K562 (cell line): ENCODE measurements around the gene ERFL. TPM values are rescaled to one million over a fixed set of nuclear protein-coding genes. Genes with fewer than 3 reads are reported as not detected.
A peak's percentile ranks its signal among the peaks of the same experiment; 100 is the strongest.

ENCODE experiments used
- ATAC-seq: fragments of 200-7000 bp; cut with Tn5 transposase; 3 replicates; pipeline ENCODE4 v1.9.1; 2020; ENCODE audit warnings: moderate library complexity
- BruUV-seq: library from RNA; stranded (reverse); fragments of 400-500 nt; replicated peaks from 2 replicates; lab custom pipeline; 2021; lab: Mats Ljungman, UMichigan
- CTCF ChIA-PET: fragments of 300-600 bp; formaldehyde crosslinking; extraction: SDS; loops from one replicate; lab custom pipeline; 2021; ENCODE audit warnings: low intra/inter-chr PET ratio; lab: Yijun Ruan, JAX
- POLR2A ChIA-PET: fragments of 300-600, 350-650 bp; sonication (Branson Sonifier 250); formaldehyde crosslinking; extraction: SDS; loops from one replicate; lab custom pipeline; 2021; ENCODE audit warnings: antibody characterized with exemption, inconsistent platforms; lab: Yijun Ruan, JAX
- DNase-seq, 4 experiments: peaks; one replicate each; pipeline versions ENCODE4 v3.0.0 to v3.0.0-alpha.2; 2011 to 2018; ENCODE audit warnings: low spot score in 3 of 4, mixed read lengths in 3 of 4; ENCODE audit errors: extremely low read depth in 1 of 4
- FAIRE-seq: peaks from 2 replicates; lab custom pipeline; 2011; peaks lifted over from hg19 to GRCh38; lab: Jason Lieb, UNC
- H2AFZ ChIP-seq: 2 replicates; pipeline ENCODE4 v1.6.0; 2011; ENCODE audit warnings: low read depth, low read length, control low read depth, inconsistent platforms
- H3K27ac ChIP-seq: fragments of 200-600 bp; 3 replicates; pipeline ENCODE4 v1.8.0; 2011; ENCODE audit warnings: low read depth, mild to moderate bottlenecking, control low read depth, inconsistent platforms, low read length, moderate library complexity, mixed read lengths; ENCODE audit errors: extremely low read depth
- H3K27me3 ChIP-seq, 2 experiments: fragments of 300-600 bp in 1 of 2; 2 replicates in 1 of 2; 3 replicates in 1 of 2; pipeline versions ENCODE4 v1.6.0 to v1.8.0; 2011; ENCODE audit warnings: inconsistent platforms in 2 of 2, low read length in 2 of 2, mild to moderate bottlenecking in 1 of 2, mixed read lengths in 1 of 2, moderate library complexity in 1 of 2; ENCODE audit not compliant: control insufficient read depth in 2 of 2, insufficient read depth in 2 of 2
- H3K36me3 ChIP-seq: fragments of 300-600 bp; 3 replicates; pipeline ENCODE4 v1.8.0; 2011; ENCODE audit warnings: mild to moderate bottlenecking, low read length, inconsistent platforms; ENCODE audit not compliant: control insufficient read depth, insufficient read depth
- H3K4me1 ChIP-seq, 2 experiments: fragments of 200-600 bp in 1 of 2; replicated peaks in 1 of 2; 2 replicates in 1 of 2; 3 replicates in 1 of 2; pipeline versions ENCODE4 v1.5.1 to v1.8.0; 2011; ENCODE audit warnings: inconsistent platforms in 2 of 2, low read length in 2 of 2, mild to moderate bottlenecking in 1 of 2, mixed read lengths in 1 of 2, moderate library complexity in 1 of 2; ENCODE audit not compliant: control insufficient read depth in 2 of 2, insufficient read depth in 2 of 2
- H3K4me2 ChIP-seq: 2 replicates; pipeline ENCODE4 v1.6.1; 2011; ENCODE audit warnings: low read length, control low read depth, inconsistent platforms, mixed read lengths; ENCODE audit not compliant: insufficient read depth
- H3K4me3 ChIP-seq: fragments of 200-600 bp; sonication (generic), shearing (Covaris generic); 2 replicates; pipeline ENCODE4 v1.5.1; 2016; ENCODE audit warnings: control low read depth, inconsistent platforms
- H3K79me2 ChIP-seq: fragments of 200-600 bp; 3 replicates; pipeline ENCODE4 v1.8.0; 2011; ENCODE audit warnings: low read length, inconsistent platforms; ENCODE audit not compliant: control insufficient read depth, insufficient read depth
- H3K9ac ChIP-seq, 2 experiments: 2 replicates each; pipeline versions ENCODE4 v1.6.0 to v1.6.1; 2011; ENCODE audit warnings: low read depth in 2 of 2, low read length in 2 of 2, control low read depth in 1 of 2, inconsistent platforms in 1 of 2, mild to moderate bottlenecking in 1 of 2, mixed read lengths in 1 of 2; ENCODE audit not compliant: insufficient read depth in 1 of 2
- H3K9me1 ChIP-seq: one replicate; pipeline ENCODE4 v1.6.0; 2011; ENCODE audit warnings: inconsistent platforms, mild to moderate bottlenecking, low read length, moderate library complexity; ENCODE audit not compliant: control insufficient read depth, insufficient read depth
- H3K9me3 ChIP-seq: replicated peaks from 2 replicates; pipeline ENCODE4 v1.5.1; 2011; ENCODE audit warnings: low read depth, low read length, inconsistent platforms; ENCODE audit not compliant: control insufficient read depth, insufficient read depth
- H4K20me1 ChIP-seq: replicated peaks from 2 replicates; pipeline ENCODE4 v1.6.1; 2011; ENCODE audit warnings: low read length, inconsistent platforms, mixed read lengths; ENCODE audit not compliant: control insufficient read depth, insufficient read depth
- BCOR ChIP-seq: fragments of 450-650 bp; IDR thresholded peaks from 2 replicates; pipeline ENCODE4 v1.6.1; 2016
- CHD4 ChIP-seq: fragments of 200-600 bp; sonication (generic); IDR thresholded peaks from 3 replicates; pipeline ENCODE4 v1.6.1; 2012; ENCODE audit warnings: low read depth, mild to moderate bottlenecking, mixed read lengths, low read length, inconsistent platforms; ENCODE audit not compliant: insufficient read depth, insufficient replicate concordance, poor library complexity, severe bottlenecking
- ERF ChIP-seq: fragments of 450-650 bp; formaldehyde crosslinking; IDR thresholded peaks from 2 replicates; pipeline ENCODE4 v1.4.0; 2020; ENCODE audit warnings: mild to moderate bottlenecking, mixed read lengths
- ETV6 ChIP-seq, 3 experiments: fragments of 150-350 bp in 1 of 3; sonication (generic) in 1 of 3; formaldehyde crosslinking in 1 of 3; IDR thresholded peaks; 2 replicates each; pipeline versions ENCODE4 v1.6.1 to v1.8.0; 2014 to 2022; ENCODE audit warnings: borderline replicate concordance in 2 of 3, low read depth in 2 of 3, antibody characterized with exemption in 1 of 3, low read length in 1 of 3, mild to moderate bottlenecking in 1 of 3, missing genetic modification reagents in 1 of 3
- NFXL1 ChIP-seq: fragments of 450-650 bp; formaldehyde crosslinking; IDR thresholded peaks from 2 replicates; pipeline ENCODE4 v1.4.0; 2021; ENCODE audit warnings: mild to moderate bottlenecking
- NUFIP1 ChIP-seq: fragments of 450-650 bp; IDR thresholded peaks from 2 replicates; pipeline ENCODE4 v1.6.1; 2018; ENCODE audit not compliant: partially characterized antibody
- TEAD4 ChIP-seq, 2 experiments: sonication (generic) in 1 of 2; formaldehyde crosslinking in 1 of 2; IDR thresholded peaks; 2 replicates each; pipeline versions ENCODE4 v1.6.1 to v1.8.0; 2012 to 2022; ENCODE audit warnings: borderline replicate concordance in 1 of 2, inconsistent platforms in 1 of 2, low read length in 1 of 2, mild to moderate bottlenecking in 1 of 2, missing genetic modification reagents in 1 of 2
- USF1 ChIP-seq: sonication (generic); formaldehyde crosslinking; IDR thresholded peaks from 2 replicates; pipeline ENCODE4 v1.9.0; 2022; ENCODE audit warnings: mild to moderate bottlenecking, missing genetic modification reagents
- XRCC5 ChIP-seq: fragments of 200-400 bp; formaldehyde crosslinking; IDR thresholded peaks from 2 replicates; pipeline ENCODE4 v1.6.1; 2017; ENCODE audit warnings: low read depth, mild to moderate bottlenecking, low read length
- ZBTB26 ChIP-seq: fragments of 450-650 bp; formaldehyde crosslinking; IDR thresholded peaks from 2 replicates; pipeline ENCODE4 v1.4.0; 2022; ENCODE audit warnings: missing genetic modification characterization
- ZNF274 ChIP-seq: IDR thresholded peaks from 2 replicates; pipeline ENCODE4 v1.6.1; 2011; ENCODE audit warnings: low read depth, mild to moderate bottlenecking, low read length, moderate library complexity, borderline replicate concordance
- WGBS: fragments of 100-300 bp; shearing (Covaris generic); methylation state at CpG from one replicate; pipeline ENCODE4 v1.1.6; 2016; ENCODE audit warnings: low coverage, mixed read lengths; ENCODE audit not compliant: insufficient coverage; ENCODE audit errors: missing lambda C conversion rate; 5-methylcytosine and 5-hydroxymethylcytosine counted together
- in situ Hi-C: fragments of 300-500 bp; cut with MboI; formaldehyde crosslinking; loops from 4 replicates; pipeline ENCODE4 v1.15.0; 2018; ENCODE audit warnings: inconsistent platforms, mixed read lengths
- intact Hi-C: fragments of 100-400 bp; cut with micrococcal nuclease; formaldehyde crosslinking; loops from 2 replicates; pipeline ENCODE4 v1.14.2; 2022
- polyA plus RNA-seq, 8 experiments: library from polyadenylated mRNA; depleted of rRNA in 4 of 8; stranded (reverse) in 5 of 8; unstranded in 3 of 8; fragments of >200 nt; fragmentation: Nextera tagmentation in 2 of 8; fragmentation: Illumina TruSeq in 1 of 8; extraction: Ambion mirVana in 2 of 8; extraction: Trizol in 1 of 8; gene quantifications; 2 replicates each; pipeline versions ENCODE4 v1.2.1 to v1.2.3, GENCODE V29; 2011 to 2014; ENCODE audit warnings: inconsistent platforms in 1 of 8, missing spikeins in 1 of 8
- total RNA-seq, 7 experiments: library from RNA; depleted of rRNA in 6 of 7; stranded (reverse); fragments of >200 nt in 6 of 7; fragmentation: Illumina TruSeq in 2 of 7; extraction: Trizol in 2 of 7; gene quantifications; 2 replicates each; pipeline versions ENCODE4 v1.2.1 to v1.2.3, GENCODE V29; 2011 to 2021; ENCODE audit warnings: low replicate concordance in 1 of 7
- TF ChIP-seq, protein P1 (sequence below), 2 experiments: IDR thresholded peaks; 2 replicates each; pipeline ENCODE4 v1.6.1; 2011; ENCODE audit warnings: borderline replicate concordance in 1 of 2, control low read depth in 1 of 2, low read depth in 1 of 2, low read length in 1 of 2, mild to moderate bottlenecking in 1 of 2, mixed read lengths in 1 of 2, moderate library complexity in 1 of 2; ENCODE audit not compliant: insufficient read depth in 1 of 2, insufficient read length in 1 of 2, poor library complexity in 1 of 2, severe bottlenecking in 1 of 2; ENCODE audit errors: extremely low read depth in 1 of 2

The ERFL gene
- total and polyA plus RNA-seq, 9 of the 15 experiments (the other 6 are each of a cell fraction or from before 2014, with no cell fraction given): 0.07 to 0.75 (median 0.32) TPM; not detected in 4

- TF ChIP-seq XRCC5: no peak
- no peak for TF ChIP-seq ZBTB26
- TF ChIP-seq ERF (CRISPR knock-in tag): no peak
Measured at GRCh38 chr19:41925208-41926003, 2.8 kb downstream of the ERFL start (continued).

DNA sequence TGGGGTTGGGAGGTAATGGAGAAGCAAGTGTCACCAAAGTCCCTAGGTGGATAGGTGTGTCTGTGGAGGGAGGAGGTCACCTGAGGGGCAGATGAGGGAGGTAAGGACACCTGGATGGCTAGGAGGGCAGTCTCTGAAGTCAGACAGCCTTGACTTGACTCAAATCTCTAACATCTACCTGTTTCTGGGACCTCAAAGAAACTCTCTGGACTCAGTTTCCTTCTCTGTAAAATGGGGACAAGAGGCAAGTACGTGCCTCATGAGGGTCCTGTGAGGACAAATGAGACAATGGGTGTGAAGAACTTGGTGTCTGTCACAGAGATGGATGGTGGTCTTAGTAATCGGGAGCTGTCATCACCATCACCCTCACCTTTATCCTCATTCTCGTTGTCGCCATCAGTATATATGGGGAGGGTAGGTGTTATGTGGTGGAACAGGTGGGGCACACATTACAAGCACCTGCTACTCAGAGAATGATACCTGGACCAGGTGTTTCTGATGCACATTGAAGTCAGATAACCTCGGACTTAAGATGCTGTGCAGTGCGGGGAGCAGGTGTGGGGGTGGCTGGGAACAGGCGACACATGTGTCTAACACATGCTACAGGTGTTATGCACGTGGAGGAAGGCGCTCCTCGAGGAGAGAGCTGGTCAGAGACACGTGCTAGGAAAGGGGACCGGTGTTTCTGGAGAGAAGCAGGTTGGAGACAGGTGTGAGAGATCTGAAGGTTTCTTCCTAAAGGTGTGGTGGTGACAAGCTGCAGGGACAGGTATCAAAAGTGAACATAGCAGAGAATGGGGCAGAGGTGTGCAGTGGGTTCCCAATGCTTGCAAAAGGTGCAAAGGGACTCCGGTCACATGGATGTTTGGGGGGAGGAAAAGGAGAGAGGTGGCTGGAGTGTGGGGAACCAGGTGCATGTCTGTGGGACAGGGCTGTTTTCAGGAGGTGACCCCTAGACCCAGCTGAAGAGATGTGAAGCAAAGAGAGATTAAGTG is 3.8 kb downstream of the ERFL start:
- Histone ChIP-seq H3K4me3 (no peak overlapping the region), H3K4me1 (peaks cover 13 to 44% of the 10 kb centered on the region in 2 experiments), H4K20me1 (no peaks in the 10 kb centered on the region), H3K79me2 (peaks cover 5% of the 10 kb centered on the region; the same call in 1 of the 3 replicates), H3K9me1 (no peaks in the 10 kb centered on the region), H3K9me3 (no peaks in the 10 kb centered on the region; the same call in 1 of the 2 replicates), H3K36me3 (no peaks in the 10 kb centered on the region), H3K4me2 (no peak overlapping the region), H3K27me3 (peaks cover 0 to 4% of the 10 kb centered on the region in 2 experiments; a peak in 3 of 5 replicates), H2AFZ (no peak overlapping the region), H3K9ac (no peak overlapping the region), H3K27ac (no peak overlapping the region)
- no TSS peak for BruUV-seq
- CTCF ChIA-PET: no interaction called here
- DNase-seq (no peak), FAIRE-seq (no peak), ATAC-seq (no peak)
- POLR2A ChIA-PET: interaction anchor here (0.6 to 1.0 kb wide), 2 partner anchors 8 to 17 kb away, joined by 3 to 4 read pairs; no protein-coding TSS in a partner anchor
- in situ Hi-C loops: no loop called here
- intact Hi-C loops: no loop called here
- WGBS: 17% methylated on average over 13 of the region's 13 CpGs
- no peak for TF ChIP-seq ZNF274
- TF ChIP-seq BCOR: peak; percentile 82
- TF ChIP-seq USF1 (CRISPR knock-in tag): peak; percentile 65
- TF ChIP-seq, protein P1, sequence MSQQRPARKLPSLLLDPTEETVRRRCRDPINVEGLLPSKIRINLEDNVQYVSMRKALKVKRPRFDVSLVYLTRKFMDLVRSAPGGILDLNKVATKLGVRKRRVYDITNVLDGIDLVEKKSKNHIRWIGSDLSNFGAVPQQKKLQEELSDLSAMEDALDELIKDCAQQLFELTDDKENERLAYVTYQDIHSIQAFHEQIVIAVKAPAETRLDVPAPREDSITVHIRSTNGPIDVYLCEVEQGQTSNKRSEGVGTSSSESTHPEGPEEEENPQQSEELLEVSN (IDR thresholded peaks at IDR 0.05; ENCODE audit: borderline replicate concordance in 1 of 2, extremely low read depth in 1 of 2, insufficient read depth in 1 of 2, insufficient read length in 1 of 2, low read depth in 1 of 2, low read length in 1 of 2, poor library complexity in 1 of 2, severe bottlenecking in 1 of 2): peak; percentile 45 to 93
- no peak for TF ChIP-seq NUFIP1
- peak; percentile 33 for TF ChIP-seq CHD4
- TF ChIP-seq NFXL1 (CRISPR knock-in tag): no peak
- no peak for TF ChIP-seq TEAD4 (IDR thresholded peaks at IDR 0.05; ENCODE audit: low read length)
- TF ChIP-seq TEAD4 (CRISPR knock-in tag; IDR thresholded peaks at IDR 0.05; ENCODE audit: borderline replicate concordance): peak; percentile 90; the same call in 1 of the 2 replicates
- TF ChIP-seq ETV6 (IDR thresholded peaks at IDR 0.05; ENCODE audit: borderline replicate concordance in 1 of 2, low read depth in 2 of 2, low read length in 1 of 2): no peak
- peak; percentile 58; the same call in 1 of the 2 replicates for TF ChIP-seq ETV6 (CRISPR knock-in tag; IDR thresholded peaks at IDR 0.05; ENCODE audit: borderline replicate concordance)
